ENCODE results near the gene CEACAM1. TPM values are rescaled to one million over a fixed set of nuclear protein-coding genes. Genes with fewer than 3 reads are reported as not detected.

CEACAM1 gene
- total and polyA plus RNA-seq, 9 of the 15 experiments (the other 6 are each of a cell fraction or from before 2014, with no cell fraction given): 0.04 to 0.16 (median 0.10) TPM; not detected in 1

GRCh38 chr19:42477117-42477516 is 51.2 kb downstream of the CEACAM1 start (continued):
- no peak for TF ChIP-seq ZBTB33 (CRISPR knock-in tag; IDR thresholded peaks at IDR 0.05)
- no peak for TF ChIP-seq HOMEZ (CRISPR knock-in tag; IDR thresholded peaks at IDR 0.05)
- TF ChIP-seq TAF7 (tag; IDR thresholded peaks at IDR 0.05): no peak
- no peak for TF ChIP-seq ZNF384 (IDR thresholded peaks at IDR 0.05; ENCODE audit: low read depth, low read length)
- no peak for TF ChIP-seq ADNP (tag; IDR thresholded peaks at IDR 0.05)
- TF ChIP-seq ZNF407 (IDR thresholded peaks at IDR 0.05; ENCODE audit: low read depth): no peak
- TF ChIP-seq RERE (CRISPR knock-in tag; IDR thresholded peaks at IDR 0.05; ENCODE audit: borderline replicate concordance): no peak
- no peak for TF ChIP-seq PML (IDR thresholded peaks at IDR 0.05; ENCODE audit: low read length)
- TF ChIP-seq HES1 (IDR thresholded peaks at IDR 0.05; ENCODE audit: low read depth): no peak

Data from K562 (cell line).